CD4-positive, alpha-beta T cell treated with Interleukin-17A for 4 hours (primary cell): ENCODE data around the gene FAM13C.
"Not testable (repeated sequence)": the region's sequence is repeated elsewhere in the genome, so short reads cannot be mapped to it uniquely, and the experiment has no call there.

Source experiments
- DNase-seq: peaks from one replicate; pipeline ENCODE4 v3.0.0-alpha.2; 2020; ENCODE audit warnings: mixed read lengths

FAM13C gene

DNA sequence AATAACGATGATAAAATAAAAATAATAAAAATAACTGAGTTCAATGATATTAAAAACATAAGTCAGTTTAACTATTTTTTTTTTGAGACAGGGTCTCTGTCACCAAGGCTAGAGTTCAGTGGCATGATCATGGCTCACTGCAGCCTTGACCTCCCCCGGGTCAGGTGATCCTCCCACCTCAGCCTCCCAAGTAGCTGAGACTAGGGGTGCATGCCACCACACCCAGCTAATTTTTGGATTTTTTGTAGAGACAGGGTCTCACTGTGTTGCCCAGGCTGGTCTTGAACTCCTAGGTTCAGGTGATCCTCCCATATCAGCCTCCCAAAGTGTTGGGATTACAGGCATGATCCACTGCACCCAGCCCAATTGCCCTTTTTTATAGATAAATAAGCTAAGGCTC is 138.8 kb downstream of the FAM13C start:
- not testable (repeated sequence) for DNase-seq

DNA sequence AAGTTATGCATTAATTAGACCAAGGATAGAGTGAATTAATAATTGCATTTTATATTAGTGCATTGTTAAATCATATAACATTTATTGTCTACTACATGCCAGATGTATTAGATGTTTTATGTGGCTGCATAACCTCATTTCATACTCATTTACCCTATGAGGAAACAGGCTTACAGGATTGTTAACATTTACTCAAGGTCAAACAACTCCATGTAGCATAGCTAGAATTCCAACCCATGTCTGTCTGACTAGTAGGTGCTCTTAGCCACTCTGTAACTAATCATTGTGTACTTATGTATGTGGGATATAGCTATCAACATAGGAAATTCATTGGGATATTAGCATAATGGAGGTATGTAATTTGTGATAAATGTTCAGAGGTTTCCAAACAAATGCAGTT is 139.6 kb downstream of the FAM13C start:
- no peak for DNase-seq

DNA sequence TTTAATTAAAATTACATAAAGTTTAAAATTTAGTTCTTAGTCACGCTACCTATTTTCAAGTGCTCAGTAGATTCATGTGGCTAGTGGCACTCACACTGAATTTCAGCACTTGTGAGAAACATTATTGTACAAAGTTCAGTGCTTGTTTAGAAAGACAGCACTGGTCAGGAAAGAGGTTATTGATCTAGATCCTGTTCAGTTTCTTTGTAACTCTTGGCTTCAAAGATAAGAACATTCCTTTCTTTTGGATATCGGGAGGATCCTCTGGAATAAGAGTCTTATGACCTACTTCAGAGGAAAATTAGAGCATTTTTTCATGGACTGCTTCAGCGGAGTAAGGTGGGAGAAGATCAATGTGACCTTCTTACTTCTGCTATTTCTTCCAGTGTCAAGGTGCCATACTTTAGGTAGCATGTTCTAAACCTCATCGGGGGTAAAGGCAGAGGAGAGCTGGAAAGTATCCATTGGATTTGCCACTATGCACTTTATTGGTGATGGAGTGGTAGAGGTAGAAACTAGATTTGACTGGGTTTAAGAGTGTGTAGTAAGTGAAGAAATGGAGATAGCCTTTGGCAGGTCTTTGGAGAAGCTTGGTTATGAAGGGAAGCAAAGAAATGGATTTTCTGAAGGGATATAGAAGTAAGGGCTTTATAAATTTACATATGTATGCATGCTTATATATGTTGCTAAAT is 146.0 kb downstream of the FAM13C start:
- DNase-seq, result no peak

DNA sequence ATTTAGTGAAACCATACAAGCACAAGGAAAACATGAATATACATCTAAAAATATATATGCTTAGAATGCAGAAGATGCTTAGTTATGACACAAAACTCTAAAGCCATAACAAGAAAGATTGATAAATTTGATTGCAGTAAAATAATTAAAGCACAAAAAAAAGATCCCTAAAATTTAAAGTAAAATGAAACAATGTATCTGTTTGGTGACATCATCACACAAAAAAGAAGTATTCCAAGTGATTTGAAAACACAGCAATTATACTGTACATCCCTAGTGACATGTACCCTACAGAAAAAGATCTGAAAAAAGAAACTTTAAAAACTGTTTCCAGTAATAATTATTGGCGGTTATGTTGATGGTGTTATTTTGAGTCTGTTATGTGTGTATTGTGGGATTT is 148.2 kb downstream of the FAM13C start:
- DNase-seq, result no peak

DNA sequence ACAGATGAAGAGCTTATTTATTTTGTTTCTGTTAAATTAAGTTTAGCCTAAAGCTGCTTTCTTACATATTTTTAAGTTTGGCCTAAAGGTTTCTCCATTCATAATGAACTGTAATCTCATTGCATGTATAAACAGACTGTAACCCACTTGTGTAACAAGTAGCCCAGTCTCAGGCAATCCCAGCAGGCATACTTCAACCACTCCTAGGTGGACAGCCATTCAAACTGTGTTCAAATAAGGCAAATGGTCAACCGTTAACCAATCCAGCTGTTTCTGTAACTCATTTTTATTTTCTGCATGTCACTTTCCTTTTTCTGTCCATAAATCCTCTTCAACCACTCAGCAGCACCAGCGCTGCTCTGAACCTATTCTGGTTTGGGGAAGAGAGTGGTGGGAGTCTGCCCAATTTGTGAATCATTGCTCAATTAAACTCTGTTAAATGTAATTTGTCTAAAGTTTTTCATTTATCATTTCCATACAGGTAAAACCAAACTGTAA is 150.0 kb downstream of the FAM13C start:
- DNase-seq, result no peak

DNA sequence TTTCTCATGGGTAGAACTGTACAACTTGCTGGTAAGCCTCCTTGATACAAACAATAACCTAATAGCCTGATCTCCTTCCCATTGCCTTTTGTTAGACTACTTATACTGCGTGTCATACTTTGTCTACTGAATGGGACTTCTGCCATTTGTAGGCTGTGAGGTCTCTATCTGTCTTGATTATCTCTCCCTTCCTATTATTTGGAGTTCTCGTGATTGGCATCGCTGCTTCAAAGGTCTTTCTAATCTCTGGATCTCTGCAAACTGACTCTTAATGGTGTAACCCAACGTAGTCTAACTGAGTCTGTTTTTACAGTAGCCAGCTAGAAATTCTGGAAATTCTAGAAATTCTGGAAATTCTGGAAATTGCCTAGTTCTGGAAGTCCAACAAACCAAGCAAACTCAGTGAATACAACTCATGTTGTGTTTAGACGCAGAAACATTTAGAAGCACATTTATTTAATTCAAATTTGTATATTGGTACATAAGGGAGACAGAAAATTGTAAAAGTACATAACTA is 156.1 kb downstream of the FAM13C start:
- DNase-seq, result no peak
